Lower leg skin (tissue), 4 donors: Measurements from ENCODE around the gene EDRF1. TPM values are rescaled to one million over a fixed set of nuclear protein-coding genes. Genes with fewer than 3 reads are reported as not detected.

Experiments
- DNase-seq, 2 donors: peaks; one replicate each; pipeline ENCODE4 v3.0.0-alpha.2; 2019; ENCODE audit warnings: low spot score in 2 of 2
- H3K4me3 ChIP-seq: fragments of 200-600 bp; sonication (generic); 2 replicates; pipeline ENCODE4 v1.5.1; 2017; ENCODE audit warnings: mild to moderate bottlenecking, low read depth; ENCODE audit not compliant: poor library complexity, severe bottlenecking
- POLR2A ChIP-seq, 2 donors: fragments of 450-650 bp; IDR thresholded peaks; one replicate each; pipeline ENCODE4 v1.6.1; 2016 to 2017; ENCODE audit warnings: antibody characterized with exemption in 2 of 2, mild to moderate bottlenecking in 1 of 2, moderate library complexity in 1 of 2
- WGBS, 2 donors: methylation state at CpG; one replicate each; pipeline ENCODE4 v1.1.5; 2018; 5-methylcytosine and 5-hydroxymethylcytosine counted together
- intact Hi-C: fragments of 100-400 bp; cut with DNase I; formaldehyde crosslinking; loops from one replicate; pipeline ENCODE4 v1.15.0; 2023; ENCODE audit warnings: low total_unique reads
- total RNA-seq, 4 donors: library from RNA; depleted of rRNA; stranded (reverse); fragments of >200 nt; gene quantifications; one replicate each; pipeline ENCODE4 v1.1.0, GENCODE V29; 2016
- TF ChIP-seq, protein P1 (sequence below), 3 donors: fragments of 450-650 bp; IDR thresholded peaks; one replicate each; pipeline ENCODE4 v1.5.1; 2016; ENCODE audit warnings: antibody characterized with exemption in 3 of 3, mild to moderate bottlenecking in 3 of 3, moderate library complexity in 2 of 3

Gene EDRF1
- total RNA-seq, 4 donors from 2014 or later, result 12.8 to 20.8 (median 19.3) TPM

DNA sequence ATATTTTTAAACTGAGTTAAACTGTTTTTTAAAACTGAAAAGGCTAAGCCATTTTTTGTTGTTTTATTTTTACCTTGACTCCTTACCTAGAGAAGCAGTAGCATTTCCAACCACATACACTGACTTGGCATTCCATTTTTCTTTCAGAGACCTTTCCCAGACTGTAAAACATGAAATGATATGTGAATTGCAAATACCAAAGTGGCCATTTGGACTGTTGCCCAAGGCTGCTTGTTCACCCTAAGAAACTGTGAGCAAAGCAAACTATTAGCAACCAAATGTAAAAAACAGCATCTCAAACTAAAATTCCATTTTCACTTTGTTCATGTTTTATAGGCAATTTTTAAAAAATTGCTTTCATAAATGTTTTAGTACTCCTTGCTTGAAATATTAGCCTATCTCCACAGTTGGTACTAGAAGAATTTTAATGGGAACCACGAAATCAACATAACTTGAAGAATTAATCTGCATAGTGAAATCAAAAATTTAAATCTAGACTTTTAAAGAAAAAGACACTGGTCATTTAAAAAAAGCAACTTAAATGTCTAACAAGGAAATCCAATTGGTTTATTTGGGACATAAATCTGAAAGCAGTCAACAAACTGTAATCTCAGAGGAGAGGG lies 92.7 kb downstream of the EDRF1 start:
- intact Hi-C loops, result no loop called here
- no peak for DNase-seq
- no peak for TF ChIP-seq POLR2A (IDR thresholded peaks at IDR 0.05)
- TF ChIP-seq, protein P1, sequence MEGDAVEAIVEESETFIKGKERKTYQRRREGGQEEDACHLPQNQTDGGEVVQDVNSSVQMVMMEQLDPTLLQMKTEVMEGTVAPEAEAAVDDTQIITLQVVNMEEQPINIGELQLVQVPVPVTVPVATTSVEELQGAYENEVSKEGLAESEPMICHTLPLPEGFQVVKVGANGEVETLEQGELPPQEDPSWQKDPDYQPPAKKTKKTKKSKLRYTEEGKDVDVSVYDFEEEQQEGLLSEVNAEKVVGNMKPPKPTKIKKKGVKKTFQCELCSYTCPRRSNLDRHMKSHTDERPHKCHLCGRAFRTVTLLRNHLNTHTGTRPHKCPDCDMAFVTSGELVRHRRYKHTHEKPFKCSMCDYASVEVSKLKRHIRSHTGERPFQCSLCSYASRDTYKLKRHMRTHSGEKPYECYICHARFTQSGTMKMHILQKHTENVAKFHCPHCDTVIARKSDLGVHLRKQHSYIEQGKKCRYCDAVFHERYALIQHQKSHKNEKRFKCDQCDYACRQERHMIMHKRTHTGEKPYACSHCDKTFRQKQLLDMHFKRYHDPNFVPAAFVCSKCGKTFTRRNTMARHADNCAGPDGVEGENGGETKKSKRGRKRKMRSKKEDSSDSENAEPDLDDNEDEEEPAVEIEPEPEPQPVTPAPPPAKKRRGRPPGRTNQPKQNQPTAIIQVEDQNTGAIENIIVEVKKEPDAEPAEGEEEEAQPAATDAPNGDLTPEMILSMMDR (IDR thresholded peaks at IDR 0.05), result no peak
- H3K4me3 ChIP-seq, result no peak overlapping the region
- 75 to 88% methylated on average over 1 of the region's 1 CpG for WGBS, 2 donors

Other genes starting within 250 kb of the EDRF1 start
- gene TEX36, start 36.5 kb upstream of the EDRF1 start, total RNA-seq, result not detected
- not detected for gene MMP21, start 56.1 kb downstream of the EDRF1 start, total RNA-seq
- gene UROS, start 103.5 kb downstream of the EDRF1 start, total RNA-seq, result 10 to 100 TPM; 24.0 to 29.2 (median 27.5) TPM
- gene BCCIP, start 103.8 kb downstream of the EDRF1 start, total RNA-seq, result 10 to 100 TPM; 21.5 to 31.7 (median 27.7) TPM
- gene DHX32, start 161.6 kb downstream of the EDRF1 start, total RNA-seq, result 10 to 100 TPM; 43.4 to 68.2 (median 55.5) TPM
- gene FANK1, start 176.9 kb downstream of the EDRF1 start, total RNA-seq, result 1 to 10 TPM; 3.0 to 7.8 (median 4.3) TPM